SW 1271 (cell line): ENCODE measurements around the gene ABHD16B.
"Not testable (repeated sequence)": the region's sequence is repeated elsewhere in the genome, so short reads cannot be mapped to it uniquely, and the experiment has no call there.

ENCODE experiments used
- DNase-seq, 2 experiments: peaks; one replicate each; lab custom pipeline; 2025; lab: John Stamatoyannopoulos, UW

The ABHD16B gene

DNA sequence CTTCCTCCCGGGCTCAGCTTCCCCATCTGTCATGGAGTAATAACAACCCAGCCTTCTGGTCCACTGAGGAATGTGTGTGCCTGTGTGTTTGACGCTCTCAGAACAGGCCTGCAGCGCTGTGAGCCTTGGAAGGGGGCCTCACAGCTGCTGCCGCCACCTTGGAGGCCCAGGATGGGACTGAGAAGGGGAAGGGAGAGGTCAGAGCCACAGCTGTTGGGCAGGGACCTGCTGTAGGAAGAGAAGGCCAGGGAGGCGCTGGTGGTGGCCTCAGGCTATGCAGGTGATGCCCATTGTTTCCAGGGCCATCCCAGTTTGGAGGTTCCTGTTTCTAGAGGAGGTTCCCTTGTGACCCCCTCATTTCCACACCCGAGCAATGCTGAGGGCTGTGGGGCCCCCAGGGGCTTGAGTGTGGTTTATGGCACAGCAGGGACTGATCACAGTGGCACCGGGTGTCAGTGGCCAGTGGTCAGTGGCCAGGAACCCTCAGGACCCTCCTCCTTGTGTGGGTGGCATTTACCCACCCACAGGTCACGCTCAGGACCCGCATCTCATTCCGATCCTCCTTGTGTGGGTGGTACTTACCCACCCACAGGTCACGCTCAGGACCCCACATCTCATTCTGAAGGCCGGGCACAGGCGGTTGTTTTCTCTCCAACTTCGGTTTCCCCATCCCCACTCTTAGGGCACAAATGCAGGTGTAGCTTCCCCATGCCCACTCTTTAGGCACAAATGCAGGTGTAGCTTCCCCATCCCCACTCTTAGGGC, 17.8 kb downstream of the ABHD16B start:
- no peak for DNase-seq

GRCh38 chr20:63880901-63881300, 19.6 kb downstream of the ABHD16B start:
- DNase-seq: not testable (repeated sequence)

- DNase-seq: no peak
These were observed 20.3 kb downstream of the ABHD16B start for GRCh38 chr20:63881451-63882226.

DNA sequence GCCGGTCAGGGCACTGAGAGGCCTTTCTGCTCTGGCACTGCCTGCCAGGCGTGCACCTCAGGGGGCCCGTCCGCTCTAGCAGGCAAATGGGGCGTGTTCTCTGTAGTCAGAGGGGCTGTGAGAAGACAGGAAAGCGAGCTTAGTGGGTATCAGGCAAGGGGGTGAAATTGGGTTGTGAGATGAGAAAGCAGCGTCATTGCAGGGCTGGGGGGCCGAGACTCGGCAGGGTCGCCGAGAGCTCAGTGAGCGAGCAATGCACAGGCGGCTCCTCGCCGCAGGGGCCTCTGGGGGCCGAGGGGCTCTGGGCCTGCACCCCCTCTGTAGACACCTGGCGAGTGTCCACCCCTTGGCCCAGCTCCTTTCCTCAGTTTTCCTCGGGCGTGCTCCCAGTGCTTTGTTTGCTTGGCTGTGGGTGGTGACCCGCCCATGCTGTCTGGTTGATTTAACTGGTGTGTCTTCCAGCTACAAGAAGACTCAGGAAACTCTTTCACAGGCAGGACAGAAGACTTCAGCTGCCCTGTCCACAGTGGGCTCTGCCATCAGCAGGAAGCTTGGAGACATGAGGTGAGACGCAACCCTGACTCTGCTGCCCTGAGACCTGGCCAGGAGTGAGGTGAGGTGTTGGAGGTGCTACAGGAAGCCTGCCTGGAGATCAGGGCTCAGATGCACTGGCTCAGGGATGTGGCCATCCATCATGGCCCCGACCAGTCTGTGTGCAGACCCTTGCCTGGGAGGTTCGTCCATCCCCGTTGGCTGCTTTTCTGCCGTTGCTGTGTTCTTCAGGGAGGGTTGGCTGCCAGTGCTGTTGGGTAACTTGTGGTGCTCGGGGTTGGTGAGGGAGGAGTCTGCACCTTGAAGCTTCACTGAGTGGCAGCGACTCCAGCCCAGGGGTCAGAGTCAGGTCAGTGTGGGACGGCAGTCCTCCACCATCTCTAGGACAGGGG, 21.2 kb downstream of the ABHD16B start:
- no peak for DNase-seq

GRCh38 chr20:63883201-63883593, 21.9 kb downstream of the ABHD16B start:
- DNase-seq: no peak

GRCh38 chr20:63884506-63885263, 23.4 kb downstream of the ABHD16B start:
- no peak for DNase-seq

- no peak for DNase-seq
These were observed 24.2 kb downstream of the ABHD16B start for GRCh38 chr20:63885264-63886053.

DNA sequence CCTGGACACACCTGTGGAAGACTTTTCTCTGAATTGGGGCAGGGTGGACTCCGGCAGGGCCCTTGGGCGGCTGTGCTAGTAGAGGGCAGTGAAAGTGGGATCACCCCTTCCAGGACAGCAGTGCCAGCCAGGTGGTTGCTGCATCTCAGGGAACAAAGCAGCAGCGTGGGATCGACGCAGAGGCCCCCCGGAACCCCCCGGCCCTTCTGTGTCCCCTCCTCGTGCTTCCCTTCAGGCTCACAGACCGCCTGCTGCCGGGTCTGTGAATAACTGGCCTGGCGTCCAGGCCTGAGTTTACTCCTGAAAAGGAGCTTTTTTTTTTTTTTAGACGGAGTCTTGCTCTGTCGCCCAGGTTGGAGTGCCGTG, 24.7 kb downstream of the ABHD16B start:
- no peak for DNase-seq

- no peak for DNase-seq
These were observed 25.6 kb downstream of the ABHD16B start for GRCh38 chr20:63886921-63887320.

DNA sequence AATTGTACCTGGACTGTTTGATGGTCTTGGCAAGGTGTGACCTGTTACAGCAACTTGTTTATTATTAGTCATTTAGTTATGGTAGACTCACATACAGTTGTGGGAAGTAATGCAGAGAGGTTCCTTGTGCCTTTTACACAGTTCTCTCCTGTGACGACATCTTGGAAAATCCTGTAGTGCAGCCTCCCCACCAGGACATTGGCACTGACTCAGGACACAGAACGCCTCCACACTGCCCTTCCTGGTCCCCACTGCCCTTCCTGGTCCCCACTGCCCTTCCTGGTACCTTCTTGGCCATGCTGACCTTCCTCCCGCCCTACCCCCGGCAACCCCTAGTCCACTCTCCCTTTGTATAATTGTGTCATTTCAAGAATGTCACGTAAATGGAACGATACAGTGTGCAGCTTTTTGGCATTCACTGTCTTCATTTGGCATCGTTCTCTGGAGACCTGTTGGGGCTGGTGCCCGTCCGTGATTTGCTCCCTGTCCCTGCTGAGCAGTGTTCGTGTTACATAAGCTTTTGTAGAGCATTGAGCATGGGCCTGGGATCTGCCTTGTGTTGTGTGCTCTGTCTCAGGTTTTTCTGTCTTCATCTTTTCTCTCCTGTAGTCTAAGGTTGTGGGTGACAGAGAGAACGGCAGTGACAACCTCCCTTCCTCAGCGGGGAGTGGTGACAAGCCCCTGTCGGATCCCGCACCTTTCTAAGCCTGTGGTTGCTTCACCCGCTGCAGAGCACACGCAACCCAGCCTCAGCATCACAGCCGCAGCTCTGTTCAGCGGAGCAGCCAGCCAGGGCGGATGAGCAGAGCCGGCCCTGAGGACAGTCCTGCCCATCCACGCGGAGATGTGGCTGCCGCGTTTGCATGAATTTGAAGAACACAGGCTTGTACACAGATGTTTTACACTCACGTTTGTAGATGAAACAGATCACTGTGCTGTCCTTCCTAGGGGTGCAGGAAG, 28.2 kb downstream of the ABHD16B start:
- no peak for DNase-seq

- DNase-seq: no peak
These were observed 28.9 kb downstream of the ABHD16B start for GRCh38 chr20:63890201-63890576.

DNA sequence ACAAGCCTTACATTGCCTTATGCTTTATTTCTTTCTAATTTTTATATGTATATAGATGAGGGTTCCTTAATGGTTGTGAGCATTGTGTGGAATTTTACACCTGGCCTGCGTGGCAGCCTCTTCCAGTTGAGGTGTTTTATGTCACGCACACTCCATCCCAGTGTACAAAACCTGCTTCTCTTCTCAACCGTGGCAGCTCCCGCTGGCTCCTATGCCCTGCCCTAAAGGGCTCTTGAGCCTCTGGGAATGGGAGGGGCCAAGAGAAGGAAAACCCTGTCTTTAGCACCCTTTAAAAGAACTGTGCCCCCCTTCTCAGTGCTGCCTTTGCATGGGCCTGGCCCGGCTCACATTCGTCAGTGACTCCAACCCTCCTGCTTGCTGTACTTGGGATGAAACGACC, 29.3 kb downstream of the ABHD16B start:
- no peak for DNase-seq

- DNase-seq: no peak
These were observed 30.0 kb downstream of the ABHD16B start for GRCh38 chr20:63891061-63892002.

- no peak for DNase-seq
These were observed 31.1 kb downstream of the ABHD16B start for GRCh38 chr20:63892402-63892801.

- no peak for DNase-seq
These were observed 32.7 kb downstream of the ABHD16B start for GRCh38 chr20:63893999-63894357.

DNA sequence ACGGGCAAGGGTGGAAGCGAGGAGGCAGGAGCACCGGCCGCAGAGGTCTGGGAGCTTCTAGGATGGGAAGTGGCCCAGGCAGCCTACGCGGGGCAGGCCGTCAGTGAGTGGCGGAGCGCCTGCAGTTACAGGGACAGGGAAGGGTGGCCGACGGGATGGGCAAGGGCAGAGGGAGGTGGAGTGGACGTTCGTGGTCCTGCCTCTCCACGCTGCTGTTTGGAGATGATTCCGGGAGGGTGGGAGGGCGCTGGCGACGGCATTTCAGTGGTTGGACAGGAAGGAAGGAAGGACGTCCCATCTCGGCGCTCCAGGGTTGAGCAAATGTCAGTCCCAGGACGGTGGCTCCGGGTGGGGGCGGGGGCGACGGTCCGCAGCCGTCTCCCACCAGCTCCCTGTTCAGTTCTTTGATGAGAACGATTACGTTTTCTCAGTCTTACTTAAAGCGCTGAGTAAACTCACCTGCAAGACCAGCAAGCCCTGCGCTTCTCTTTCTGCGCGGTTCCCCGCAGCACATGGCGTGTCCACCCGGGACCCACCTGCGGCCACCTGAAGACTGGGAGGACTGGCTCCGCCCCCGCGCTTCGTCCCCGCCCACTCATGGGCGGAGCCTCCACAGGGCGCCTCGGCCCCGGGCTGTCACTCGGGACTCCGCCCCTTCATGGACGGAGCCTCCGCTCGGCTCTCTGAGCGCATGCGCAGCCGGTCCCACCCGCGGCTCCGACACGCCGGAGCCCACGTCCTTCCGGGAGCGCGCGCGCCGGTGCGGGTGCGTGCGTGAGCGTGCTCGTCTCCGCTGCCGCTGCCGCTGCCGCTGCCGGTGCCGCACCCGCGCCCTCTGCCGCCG, 33.3 kb downstream of the ABHD16B start, which contains the start of gene DNAJC5:
DNAJC5 (plus strand) TSS at position 769 of the 844 bp plus-strand sequence. CDS start 33,220 bp downstream, outside the sequence.
- peak; percentile 77 to 90 for DNase-seq

DNA sequence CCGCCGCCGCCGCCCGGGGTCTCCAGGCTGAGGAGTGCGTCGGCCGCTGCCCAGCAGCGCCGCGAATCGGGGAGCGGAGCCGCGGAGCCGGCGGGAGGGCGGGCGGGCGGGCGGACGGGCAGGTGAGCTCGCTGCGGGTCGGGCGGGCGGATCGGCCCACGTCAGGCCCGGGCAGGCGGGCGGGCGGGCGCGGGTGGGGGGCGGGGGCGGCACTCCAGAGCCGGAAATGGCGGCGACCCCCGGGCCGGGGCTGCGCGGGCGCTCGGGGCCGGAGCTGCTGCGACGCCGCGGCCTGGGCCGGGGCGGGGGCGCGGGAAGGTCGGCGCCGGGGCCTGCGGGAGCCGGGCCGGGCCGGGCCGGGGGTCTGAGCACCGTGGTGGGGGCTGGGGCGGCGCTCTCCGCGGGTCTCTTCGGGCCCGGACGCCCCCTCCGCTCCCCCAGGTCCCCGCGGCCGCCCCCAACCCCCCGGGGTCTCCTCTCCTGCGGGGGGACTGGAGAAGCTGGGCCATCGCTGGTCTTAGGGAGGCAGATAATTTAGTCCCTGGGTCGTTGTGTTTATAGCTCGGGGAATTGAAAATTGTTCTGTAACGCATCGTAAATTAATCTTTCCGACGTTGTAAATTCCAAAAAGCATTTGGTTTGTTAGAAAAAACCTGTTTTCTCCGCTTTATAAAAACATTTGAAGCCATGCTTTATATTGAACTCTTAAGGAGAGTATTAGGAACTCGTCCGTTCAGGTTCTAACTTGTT, 34.1 kb downstream of the ABHD16B start:
- peak in 1 of 2 experiments; percentile 28 for DNase-seq
